CD4-positive, alpha-beta T cell (primary cell): Measurements from ENCODE around the gene TAOK1. TPM values are rescaled to one million over a fixed set of nuclear protein-coding genes. Genes with fewer than 3 reads are reported as not detected.

Source experiments
- ATAC-seq: fragments of 200-7000 bp; cut with Tn5 transposase; one replicate; pipeline ENCODE4 v1.10.0; 2022; ENCODE audit warnings: mild to moderate bottlenecking; ENCODE audit not compliant: poor library complexity
- CTCF ChIA-PET: fragments of 350-600 bp; sonication (Branson Sonifier 250); formaldehyde crosslinking; loops from one replicate; lab custom pipeline; 2021; ENCODE audit warnings: antibody characterized with exemption, inconsistent platforms; lab: Charles Lee
- POLR2A ChIA-PET: fragments of 350-600 bp; sonication (Branson Sonifier 250); formaldehyde crosslinking; loops from one replicate; lab custom pipeline; 2021; ENCODE audit warnings: antibody characterized with exemption, inconsistent platforms; lab: Charles Lee
- DNase-seq, 14 experiments: peaks; one replicate each; pipeline ENCODE4 v3.0.0-alpha.2; 2013 to 2020; ENCODE audit warnings: mixed read lengths in 2 of 14
- H3K27ac ChIP-seq, 2 donors: one replicate each; pipeline versions ENCODE4 v1.5.1 to v1.7.0; 2013; ENCODE audit warnings: low read length in 2 of 2, low read depth in 1 of 2, mild to moderate bottlenecking in 1 of 2
- H3K27me3 ChIP-seq, 2 experiments: 1 replicate in 1 of 2; 2 replicates in 1 of 2; pipeline versions ENCODE4 v1.6.1 to v1.7.0; 2013; ENCODE audit warnings: low read length in 2 of 2, control low read depth in 1 of 2, mild to moderate bottlenecking in 1 of 2, moderate library complexity in 1 of 2; ENCODE audit not compliant: insufficient read depth in 2 of 2, control insufficient read depth in 1 of 2
- H3K36me3 ChIP-seq: one replicate; pipeline ENCODE4 v1.6.1; 2013; ENCODE audit warnings: low read length, control low read depth; ENCODE audit not compliant: insufficient read depth
- H3K4me1 ChIP-seq: one replicate; pipeline ENCODE4 v1.6.1; 2013; ENCODE audit warnings: low read length, control low read depth; ENCODE audit not compliant: insufficient read depth
- H3K4me3 ChIP-seq: one replicate; pipeline ENCODE4 v1.5.1; 2013; ENCODE audit warnings: mild to moderate bottlenecking, low read length, moderate library complexity
- H3K9me3 ChIP-seq, 2 experiments: 1 replicate in 1 of 2; 2 replicates in 1 of 2; pipeline versions ENCODE4 v1.6.1 to v1.7.0; 2013; ENCODE audit warnings: low read length in 2 of 2, mild to moderate bottlenecking in 2 of 2, control low read depth in 1 of 2, moderate library complexity in 1 of 2; ENCODE audit not compliant: control insufficient read depth in 1 of 2, insufficient read depth in 1 of 2
- H3K27ac Mint-ChIP-seq: one replicate; pipeline ENCODE4 v1.8.0; 2020; ENCODE audit warnings: mixed read lengths
- H3K27me3 Mint-ChIP-seq: one replicate; pipeline ENCODE4 v1.8.0; 2021; ENCODE audit warnings: mixed read lengths
- H3K36me3 Mint-ChIP-seq: one replicate; pipeline ENCODE4 v1.8.0; 2021; ENCODE audit warnings: low read depth, mixed read lengths
- H3K4me1 Mint-ChIP-seq: one replicate; pipeline ENCODE4 v1.8.0; 2021; ENCODE audit warnings: low read depth, mixed read lengths
- H3K4me3 Mint-ChIP-seq: one replicate; pipeline ENCODE4 v1.8.0; 2020; ENCODE audit warnings: mild to moderate bottlenecking, mixed read lengths
- H3K9me3 Mint-ChIP-seq: one replicate; pipeline ENCODE4 v1.8.0; 2020; ENCODE audit warnings: mixed read lengths
- intact Hi-C, 2 experiments: fragments of 100-400 bp; cut with DNase I in 1 of 2; cut with micrococcal nuclease in 1 of 2; formaldehyde crosslinking; loops; one replicate each; pipeline versions ENCODE4 v1.15.1 to v1.9.0; 2023 to 2025; cut with DNase I, micrococcal nuclease
- total RNA-seq, 174 experiments: library from RNA in 2 of 174; stranded (reverse) in 2 of 174; gene quantifications; one replicate each; pipeline ENCODE4 v1.2.3 and lab custom pipeline; 2021 to 2026
- TF ChIP-seq, protein P1 (sequence below): fragments of 200-600 bp; IDR thresholded peaks from one replicate; pipeline ENCODE4 v1.8.0; 2022; ENCODE audit warnings: antibody characterized with exemption, mild to moderate bottlenecking

Gene TAOK1
- total RNA-seq, 2 experiments from 2014 or later, result 33.1 to 33.8 TPM

GRCh38 chr17:29394761-29395160 is 4.6 kb downstream of the TAOK1 start:
- CTCF ChIA-PET, result interaction anchor here (0.6 to 1.2 kb wide), 2 partner anchors 58 to 223 kb away, joined by 3 to 4 read pairs; no protein-coding TSS in a partner anchor

GRCh38 chr17:29396066-29396465 is 5.9 kb downstream of the TAOK1 start:
- Mint-ChIP-seq H3K9me3 (no peaks in the 10 kb centered on the region), H3K4me1 (peaks cover 42% of the 10 kb centered on the region), H3K4me3 (no peak overlapping the region), H3K27me3 (no peaks in the 10 kb centered on the region), H3K27ac (no peak overlapping the region), H3K36me3 (peaks cover 45% of the 10 kb centered on the region)
- DNase-seq, result no peak
- Histone ChIP-seq H3K4me1 (peaks cover 21% of the 10 kb centered on the region), H3K9me3 (no peaks in the 10 kb centered on the region), H3K27me3 (no peaks in the 10 kb centered on the region), H3K27ac (no peak overlapping the region), H3K4me3 (no peak overlapping the region), H3K36me3 (peaks cover 16% of the 10 kb centered on the region)
- intact Hi-C loops, result no loop called here
- ChIA-PET POLR2A (no interaction called here), CTCF (interaction anchor here (0.6 to 1.1 kb wide), 3 partner anchors 26 to 843 kb away, joined by 3 to 4 read pairs (median 3); no protein-coding TSS in a partner anchor)
- ATAC-seq, result no peak
- TF ChIP-seq, protein P1, sequence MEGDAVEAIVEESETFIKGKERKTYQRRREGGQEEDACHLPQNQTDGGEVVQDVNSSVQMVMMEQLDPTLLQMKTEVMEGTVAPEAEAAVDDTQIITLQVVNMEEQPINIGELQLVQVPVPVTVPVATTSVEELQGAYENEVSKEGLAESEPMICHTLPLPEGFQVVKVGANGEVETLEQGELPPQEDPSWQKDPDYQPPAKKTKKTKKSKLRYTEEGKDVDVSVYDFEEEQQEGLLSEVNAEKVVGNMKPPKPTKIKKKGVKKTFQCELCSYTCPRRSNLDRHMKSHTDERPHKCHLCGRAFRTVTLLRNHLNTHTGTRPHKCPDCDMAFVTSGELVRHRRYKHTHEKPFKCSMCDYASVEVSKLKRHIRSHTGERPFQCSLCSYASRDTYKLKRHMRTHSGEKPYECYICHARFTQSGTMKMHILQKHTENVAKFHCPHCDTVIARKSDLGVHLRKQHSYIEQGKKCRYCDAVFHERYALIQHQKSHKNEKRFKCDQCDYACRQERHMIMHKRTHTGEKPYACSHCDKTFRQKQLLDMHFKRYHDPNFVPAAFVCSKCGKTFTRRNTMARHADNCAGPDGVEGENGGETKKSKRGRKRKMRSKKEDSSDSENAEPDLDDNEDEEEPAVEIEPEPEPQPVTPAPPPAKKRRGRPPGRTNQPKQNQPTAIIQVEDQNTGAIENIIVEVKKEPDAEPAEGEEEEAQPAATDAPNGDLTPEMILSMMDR, result no peak

More at GRCh38 chr17:29394761-29395160, 4.6 kb downstream of the TAOK1 start:
- Histone ChIP-seq H3K36me3 (peaks cover 10% of the 10 kb centered on the region), H3K27ac (no peak overlapping the region), H3K4me1 (peaks cover 25% of the 10 kb centered on the region), H3K9me3 (no peaks in the 10 kb centered on the region), H3K4me3 (no peak overlapping the region), H3K27me3 (no peaks in the 10 kb centered on the region)
- ATAC-seq, result no peak
- Mint-ChIP-seq H3K27ac (no peak overlapping the region), H3K4me1 (peaks cover 43% of the 10 kb centered on the region), H3K36me3 (peaks cover 41% of the 10 kb centered on the region), H3K27me3 (no peaks in the 10 kb centered on the region), H3K9me3 (no peaks in the 10 kb centered on the region), H3K4me3 (no peak overlapping the region)
- intact Hi-C loops, result loop anchor here (5.0 kb wide), 3 partner anchors 53 to 538 kb away; partner anchors contain the start of gene SSH2 (in 1 of the 2)
- POLR2A ChIA-PET, result interaction anchor here (0.7 kb wide), 1 partner anchor 329 kb away, joined by 4 read pairs; no protein-coding TSS in a partner anchor
- TF ChIP-seq, protein P1, result no peak
- no peak for DNase-seq

DNA sequence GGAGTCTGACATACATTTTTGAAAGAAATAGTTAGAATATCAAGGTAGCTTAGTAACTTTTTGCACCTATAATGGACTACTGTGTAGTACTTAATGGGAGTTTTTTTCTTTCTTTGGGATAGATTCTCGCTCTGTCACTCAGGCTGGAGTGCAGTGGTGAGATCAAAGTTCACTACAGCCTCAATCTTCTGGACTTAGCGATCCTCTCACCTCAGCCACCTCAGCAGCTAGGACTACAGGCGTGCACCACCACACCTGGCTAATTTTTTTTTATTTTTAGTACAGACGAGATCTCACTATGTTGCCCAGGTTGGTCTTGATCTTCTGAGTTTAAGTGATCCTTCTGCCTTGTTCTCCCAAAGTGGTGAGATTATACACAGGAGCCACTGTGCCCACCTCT is 9.5 kb downstream of the TAOK1 start:
- no peaks in the 10 kb centered on the region for H3K27me3 Mint-ChIP-seq
- CTCF ChIA-PET, result interaction anchor here (1.2 kb wide), 1 partner anchor 30 kb away, joined by 3 read pairs; no protein-coding TSS in a partner anchor

More for the DNA sequence above, 9.5 kb downstream of the TAOK1 start:
- no peaks in the 10 kb centered on the region for H3K9me3 Mint-ChIP-seq
- Histone ChIP-seq H3K27ac (no peak overlapping the region), H3K4me3 (no peak overlapping the region), H3K36me3 (peaks cover 36% of the 10 kb centered on the region), H3K4me1 (peaks cover 12% of the 10 kb centered on the region), H3K27me3 (no peaks in the 10 kb centered on the region), H3K9me3 (no peaks in the 10 kb centered on the region)
- intact Hi-C loops, result no loop called here
- H3K36me3 Mint-ChIP-seq, result peaks cover 50% of the 10 kb centered on the region
- DNase-seq (no peak), ATAC-seq (no peak)
- H3K4me1 Mint-ChIP-seq, result peaks cover 28% of the 10 kb centered on the region
- POLR2A ChIA-PET, result no interaction called here
- no peak overlapping the region for H3K27ac Mint-ChIP-seq
- no peak overlapping the region for H3K4me3 Mint-ChIP-seq
- TF ChIP-seq, protein P1, result no peak
